ENCODE measurements around the gene FLRT1.

The FLRT1 gene, protein sequence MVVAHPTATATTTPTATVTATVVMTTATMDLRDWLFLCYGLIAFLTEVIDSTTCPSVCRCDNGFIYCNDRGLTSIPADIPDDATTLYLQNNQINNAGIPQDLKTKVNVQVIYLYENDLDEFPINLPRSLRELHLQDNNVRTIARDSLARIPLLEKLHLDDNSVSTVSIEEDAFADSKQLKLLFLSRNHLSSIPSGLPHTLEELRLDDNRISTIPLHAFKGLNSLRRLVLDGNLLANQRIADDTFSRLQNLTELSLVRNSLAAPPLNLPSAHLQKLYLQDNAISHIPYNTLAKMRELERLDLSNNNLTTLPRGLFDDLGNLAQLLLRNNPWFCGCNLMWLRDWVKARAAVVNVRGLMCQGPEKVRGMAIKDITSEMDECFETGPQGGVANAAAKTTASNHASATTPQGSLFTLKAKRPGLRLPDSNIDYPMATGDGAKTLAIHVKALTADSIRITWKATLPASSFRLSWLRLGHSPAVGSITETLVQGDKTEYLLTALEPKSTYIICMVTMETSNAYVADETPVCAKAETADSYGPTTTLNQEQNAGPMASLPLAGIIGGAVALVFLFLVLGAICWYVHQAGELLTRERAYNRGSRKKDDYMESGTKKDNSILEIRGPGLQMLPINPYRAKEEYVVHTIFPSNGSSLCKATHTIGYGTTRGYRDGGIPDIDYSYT

DNA sequence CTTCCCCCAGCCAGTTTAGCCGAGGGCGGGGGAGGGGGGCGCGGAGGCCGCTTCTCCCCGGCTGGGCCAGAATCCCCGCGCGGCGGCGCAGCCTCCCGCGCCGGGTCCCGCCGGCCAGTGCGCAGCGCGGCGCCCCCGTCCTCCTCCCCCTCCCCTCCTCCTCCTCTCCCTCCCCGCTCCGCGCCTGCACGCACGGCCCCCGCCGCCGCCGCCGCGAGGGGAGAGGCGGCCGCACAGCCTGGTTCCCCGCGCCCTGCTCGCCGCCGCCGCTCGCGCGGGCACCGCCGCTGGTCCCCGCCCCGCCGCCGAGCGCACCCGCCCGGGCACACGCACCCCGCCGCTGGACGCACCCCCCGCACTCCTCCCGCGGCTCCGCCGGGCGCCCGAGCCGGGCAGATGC lies at the start of gene FLRT1:
Gene FLRT1, plus strand, starts transcription at position 356 of the 400 bp plus-strand sequence. CDS start 80,337 bp downstream, outside the sequence.
- no peak within 1 kb of the TSS for H3K27ac ChIP-seq (ENCODE audit: low read length)
- peaks cover 0 to 18% of the 10 kb centered on the region in 2 donors for H3K4me1 ChIP-seq (ENCODE audit: control insufficient read depth in 1 of 2, insufficient read depth in 2 of 2, low read length in 2 of 2)
- peak within 1 kb of the TSS in 1 of 2 donors; percentile 80 for H3K4me3 ChIP-seq (ENCODE audit: low read depth in 1 of 2, low read length in 2 of 2)
- no peaks in the 10 kb centered on the region for H3K9me3 ChIP-seq (ENCODE audit: control insufficient read depth in 1 of 2, low read length in 2 of 2)
- peaks cover 14% of the 10 kb centered on the region for H3K27me3 ChIP-seq (ENCODE audit: low read depth, low read length)
- H3K36me3 ChIP-seq (ENCODE audit: control insufficient read depth in 1 of 2, insufficient read depth in 2 of 2, low read length in 2 of 2), result no peaks in the 10 kb centered on the region

DNA sequence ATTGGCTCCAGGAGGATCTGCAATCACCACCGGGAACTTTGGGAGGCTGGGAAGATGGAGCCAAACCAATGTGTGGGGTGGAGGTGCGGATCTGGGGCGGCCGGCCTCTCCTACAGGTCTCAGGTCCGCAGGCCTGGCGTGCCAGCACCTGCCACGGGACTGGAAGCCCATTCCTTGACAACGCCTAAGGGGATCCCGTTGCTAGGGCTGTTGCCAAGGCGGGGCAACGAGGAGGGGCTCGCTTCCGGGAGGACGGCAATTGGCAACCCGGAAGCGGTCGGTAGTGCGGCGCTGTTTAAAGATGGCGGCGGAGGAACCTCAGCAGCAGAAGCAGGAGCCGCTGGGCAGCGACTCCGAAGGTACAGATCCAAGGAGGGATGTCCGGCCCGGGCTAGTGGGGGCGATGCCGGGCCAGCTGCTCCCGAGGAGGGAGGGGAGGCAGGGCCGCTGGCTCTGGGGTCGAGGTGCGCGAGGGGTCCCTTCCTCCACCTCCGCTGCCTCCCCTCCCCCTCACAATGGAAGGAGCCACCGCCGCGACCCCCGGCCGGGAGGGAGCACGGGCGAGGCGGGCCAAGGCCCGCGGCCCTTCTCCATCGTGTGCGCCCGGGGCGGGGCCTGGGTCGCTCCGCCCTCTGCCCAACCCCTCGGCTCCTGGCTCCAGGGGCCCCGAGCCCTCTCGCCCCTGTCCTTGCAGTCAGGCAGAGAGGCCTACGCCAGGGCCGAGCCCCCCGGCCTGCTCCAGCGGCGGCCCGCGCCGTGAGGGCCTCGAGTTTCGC lies 49.4 kb upstream of the FLRT1 start, which contains the start of gene OTUB1:
Gene OTUB1, plus strand, starts transcription at position 283 of the 776 bp plus-strand sequence. Its CDS starts 19 bp downstream, at position 302.
- Histone ChIP-seq H3K36me3 (ENCODE audit: control insufficient read depth in 1 of 2, insufficient read depth in 2 of 2, low read length in 2 of 2) (peaks cover 12% of the 10 kb centered on the region in 2 donors), H3K27ac (ENCODE audit: low read length) (peak within 1 kb of the TSS; percentile 67), H3K4me1 (ENCODE audit: control insufficient read depth in 1 of 2, insufficient read depth in 2 of 2, low read length in 2 of 2) (peaks cover 11 to 21% of the 10 kb centered on the region in 2 donors), H3K4me3 (ENCODE audit: low read depth in 1 of 2, low read length in 2 of 2) (peak within 1 kb of the TSS; percentile 93 to 98), H3K27me3 (ENCODE audit: low read depth, low read length) (no peaks in the 10 kb centered on the region), H3K9me3 (ENCODE audit: control insufficient read depth in 1 of 2, low read length in 2 of 2) (no peaks in the 10 kb centered on the region)

DNA sequence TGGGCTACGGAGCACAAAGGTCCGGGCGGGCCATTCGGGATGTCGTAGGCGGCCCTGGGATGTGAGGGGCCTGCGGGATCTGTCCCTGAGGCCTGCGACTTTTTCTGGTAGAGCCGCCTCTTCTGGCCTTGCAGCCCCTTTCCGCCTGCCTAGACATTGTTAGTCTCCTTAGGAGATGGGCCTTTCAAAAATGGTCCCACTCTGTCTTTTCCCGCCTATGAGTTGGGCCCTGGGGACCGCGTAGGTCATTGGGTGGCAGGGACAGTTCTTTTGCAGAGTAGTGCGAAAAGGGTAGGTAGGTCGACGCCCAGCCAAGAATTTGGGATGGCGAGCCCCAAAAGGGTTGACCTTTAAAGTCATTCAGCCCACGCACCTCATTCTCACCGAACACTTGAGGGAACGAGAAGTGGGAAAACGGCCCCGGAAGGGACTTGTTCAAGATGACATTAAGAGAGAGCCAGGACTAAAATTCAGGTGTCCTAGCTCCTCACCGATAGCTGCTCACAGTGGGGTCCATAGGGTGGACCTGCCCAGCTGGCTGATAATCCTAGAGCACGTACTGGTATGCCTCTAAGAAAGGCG lies 48.7 kb upstream of the FLRT1 start:
- Histone ChIP-seq H3K27me3 (ENCODE audit: low read depth, low read length) (no peaks in the 10 kb centered on the region), H3K36me3 (ENCODE audit: control insufficient read depth in 1 of 2, insufficient read depth in 2 of 2, low read length in 2 of 2) (peaks cover 16 to 18% of the 10 kb centered on the region in 2 donors), H3K27ac (ENCODE audit: low read length) (peak overlapping the region; percentile 67), H3K9me3 (ENCODE audit: control insufficient read depth in 1 of 2, low read length in 2 of 2) (no peaks in the 10 kb centered on the region), H3K4me1 (ENCODE audit: control insufficient read depth in 1 of 2, insufficient read depth in 2 of 2, low read length in 2 of 2) (peaks cover 11 to 21% of the 10 kb centered on the region in 2 donors), H3K4me3 (ENCODE audit: low read depth in 1 of 2, low read length in 2 of 2) (peak overlapping the region; percentile 93 to 98)

DNA sequence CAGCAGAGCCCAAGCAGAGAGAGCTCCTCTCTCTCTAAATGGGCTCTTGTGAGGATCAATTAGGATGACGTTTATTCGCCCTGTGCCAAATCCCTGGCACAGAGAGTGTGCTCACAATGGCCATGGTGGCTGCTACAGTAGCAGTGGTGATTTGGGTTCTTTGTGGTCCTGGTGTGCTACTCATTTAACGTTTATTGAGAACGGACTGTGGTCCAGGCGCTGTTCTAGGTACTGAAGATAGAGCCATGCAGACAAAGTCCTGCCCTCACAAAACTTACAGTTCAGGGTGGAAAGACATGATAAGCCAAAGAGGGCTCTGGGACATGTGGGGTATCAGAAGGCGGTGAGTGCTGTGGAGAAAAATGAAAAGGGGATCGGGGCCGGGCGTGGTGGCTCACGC lies 44.2 kb upstream of the FLRT1 start:
- Histone ChIP-seq H3K4me3 (ENCODE audit: low read depth in 1 of 2, low read length in 2 of 2) (no peak overlapping the region), H3K27ac (ENCODE audit: low read length) (no peak overlapping the region), H3K9me3 (ENCODE audit: control insufficient read depth in 1 of 2, low read length in 2 of 2) (no peaks in the 10 kb centered on the region), H3K27me3 (ENCODE audit: low read depth, low read length) (no peaks in the 10 kb centered on the region), H3K36me3 (ENCODE audit: control insufficient read depth in 1 of 2, insufficient read depth in 2 of 2, low read length in 2 of 2) (peaks cover 16 to 37% of the 10 kb centered on the region in 2 donors), H3K4me1 (ENCODE audit: control insufficient read depth in 1 of 2, insufficient read depth in 2 of 2, low read length in 2 of 2) (peaks cover 8 to 17% of the 10 kb centered on the region in 2 donors)

DNA sequence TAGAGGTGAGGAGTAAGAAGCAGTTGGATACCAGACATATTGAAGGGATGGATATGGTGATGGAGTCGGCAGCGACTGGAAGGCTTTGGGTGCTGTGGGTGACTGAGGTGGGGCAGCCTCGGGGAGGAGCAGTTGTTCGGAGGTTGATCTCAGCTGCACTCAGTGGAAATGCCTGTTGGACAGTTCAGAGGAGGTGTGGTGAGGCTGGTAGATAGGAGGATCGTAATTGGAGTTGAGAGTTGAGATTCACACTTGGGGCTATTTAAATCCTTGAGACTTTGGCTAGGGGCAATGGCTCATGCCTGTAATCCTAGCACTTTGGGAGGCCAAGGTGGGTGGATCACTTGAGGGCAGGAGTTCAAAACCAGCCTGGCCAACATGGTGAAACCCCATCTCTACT lies 42.6 kb upstream of the FLRT1 start:
- Histone ChIP-seq H3K27me3 (ENCODE audit: low read depth, low read length) (no peaks in the 10 kb centered on the region), H3K4me3 (ENCODE audit: low read depth in 1 of 2, low read length in 2 of 2) (no peak overlapping the region), H3K4me1 (ENCODE audit: control insufficient read depth in 1 of 2, insufficient read depth in 2 of 2, low read length in 2 of 2) (peaks cover 0 to 2% of the 10 kb centered on the region in 2 donors), H3K27ac (ENCODE audit: low read length) (no peak overlapping the region), H3K36me3 (ENCODE audit: control insufficient read depth in 1 of 2, insufficient read depth in 2 of 2, low read length in 2 of 2) (peaks cover 29 to 52% of the 10 kb centered on the region in 2 donors), H3K9me3 (ENCODE audit: control insufficient read depth in 1 of 2, low read length in 2 of 2) (no peaks in the 10 kb centered on the region)

DNA sequence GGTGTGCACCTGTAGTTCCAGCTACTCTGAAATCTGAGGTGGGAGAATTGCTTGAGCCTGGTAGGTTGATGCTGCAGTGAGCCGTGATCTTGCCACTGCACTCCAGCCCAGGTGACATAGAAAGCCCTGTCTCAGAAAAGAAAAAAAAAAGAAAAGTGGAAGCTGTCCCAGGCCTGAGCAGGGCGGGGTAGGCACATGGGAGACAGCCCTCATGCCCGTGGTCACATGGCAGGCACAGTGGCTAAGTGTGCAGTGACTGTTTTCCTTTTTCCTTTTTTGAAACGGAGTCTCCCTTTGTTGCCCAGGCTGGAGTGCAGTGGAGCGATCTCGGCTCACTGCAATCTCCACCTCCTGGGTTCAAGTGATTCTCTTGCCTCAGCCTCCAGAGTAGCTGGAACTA lies 41.7 kb upstream of the FLRT1 start:
- Histone ChIP-seq H3K27ac (ENCODE audit: low read length) (no peak overlapping the region), H3K4me1 (ENCODE audit: control insufficient read depth in 1 of 2, insufficient read depth in 2 of 2, low read length in 2 of 2) (peaks cover 0 to 5% of the 10 kb centered on the region in 2 donors), H3K27me3 (ENCODE audit: low read depth, low read length) (no peaks in the 10 kb centered on the region), H3K36me3 (ENCODE audit: control insufficient read depth in 1 of 2, insufficient read depth in 2 of 2, low read length in 2 of 2) (peaks cover 26 to 50% of the 10 kb centered on the region in 2 donors), H3K9me3 (ENCODE audit: control insufficient read depth in 1 of 2, low read length in 2 of 2) (no peaks in the 10 kb centered on the region), H3K4me3 (ENCODE audit: low read depth in 1 of 2, low read length in 2 of 2) (no peak overlapping the region)

DNA sequence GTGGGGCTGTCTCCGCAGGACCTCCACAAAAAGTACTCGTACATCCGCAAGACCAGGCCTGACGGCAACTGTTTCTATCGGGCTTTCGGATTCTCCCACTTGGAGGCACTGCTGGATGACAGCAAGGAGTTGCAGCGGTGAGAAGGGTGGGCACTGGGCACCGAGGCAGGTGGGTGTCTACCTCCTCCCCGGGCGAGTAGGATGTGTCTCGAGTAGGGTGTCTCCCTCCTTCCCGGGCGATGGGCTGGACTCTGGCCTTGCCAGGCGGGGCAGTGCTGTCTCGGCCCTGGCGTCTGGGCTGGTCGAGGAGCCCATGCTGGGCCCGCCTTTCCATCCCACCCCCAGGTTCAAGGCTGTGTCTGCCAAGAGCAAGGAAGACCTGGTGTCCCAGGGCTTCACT lies 39.2 kb upstream of the FLRT1 start:
- Histone ChIP-seq H3K36me3 (ENCODE audit: control insufficient read depth in 1 of 2, insufficient read depth in 2 of 2, low read length in 2 of 2) (peaks cover 16 to 41% of the 10 kb centered on the region in 2 donors), H3K27me3 (ENCODE audit: low read depth, low read length) (no peaks in the 10 kb centered on the region)

DNA sequence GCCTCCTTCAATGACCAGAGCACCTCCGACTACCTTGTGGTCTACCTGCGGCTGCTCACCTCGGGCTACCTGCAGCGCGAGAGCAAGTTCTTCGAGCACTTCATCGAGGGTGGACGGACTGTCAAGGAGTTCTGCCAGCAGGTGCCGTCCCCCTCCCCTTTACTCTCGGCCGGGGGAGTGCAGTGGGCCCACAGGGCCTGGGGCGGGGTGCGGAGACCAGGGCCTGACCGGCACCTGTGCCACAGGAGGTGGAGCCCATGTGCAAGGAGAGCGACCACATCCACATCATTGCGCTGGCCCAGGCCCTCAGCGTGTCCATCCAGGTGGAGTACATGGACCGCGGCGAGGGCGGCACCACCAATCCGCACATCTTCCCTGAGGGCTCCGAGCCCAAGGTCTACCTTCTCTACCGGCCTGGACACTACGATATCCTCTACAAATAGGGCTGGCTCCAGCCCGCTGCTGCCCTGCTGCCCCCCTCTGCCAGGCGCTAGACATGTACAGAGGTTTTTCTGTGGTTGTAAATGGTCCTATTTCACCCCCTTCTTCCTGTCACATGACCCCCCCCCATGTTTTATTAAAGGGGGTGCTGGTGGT lies 38.5 kb upstream of the FLRT1 start:
- Histone ChIP-seq H3K4me3 (ENCODE audit: low read depth in 1 of 2, low read length in 2 of 2) (no peak overlapping the region), H3K27ac (ENCODE audit: low read length) (no peak overlapping the region), H3K4me1 (ENCODE audit: control insufficient read depth in 1 of 2, insufficient read depth in 2 of 2, low read length in 2 of 2) (peaks cover 0 to 38% of the 10 kb centered on the region in 2 donors), H3K27me3 (ENCODE audit: low read depth, low read length) (no peaks in the 10 kb centered on the region), H3K36me3 (ENCODE audit: control insufficient read depth in 1 of 2, insufficient read depth in 2 of 2, low read length in 2 of 2) (peaks cover 13 to 37% of the 10 kb centered on the region in 2 donors), H3K9me3 (ENCODE audit: control insufficient read depth in 1 of 2, low read length in 2 of 2) (no peaks in the 10 kb centered on the region)

More for the DNA sequence above, 39.2 kb upstream of the FLRT1 start:
- H3K4me1 ChIP-seq (ENCODE audit: control insufficient read depth in 1 of 2, insufficient read depth in 2 of 2, low read length in 2 of 2), result peaks cover 0 to 31% of the 10 kb centered on the region in 2 donors
- no peak overlapping the region for H3K27ac ChIP-seq (ENCODE audit: low read length)
- H3K4me3 ChIP-seq (ENCODE audit: low read depth in 1 of 2, low read length in 2 of 2), result no peak overlapping the region
- no peaks in the 10 kb centered on the region for H3K9me3 ChIP-seq (ENCODE audit: control insufficient read depth in 1 of 2, low read length in 2 of 2)

DNA sequence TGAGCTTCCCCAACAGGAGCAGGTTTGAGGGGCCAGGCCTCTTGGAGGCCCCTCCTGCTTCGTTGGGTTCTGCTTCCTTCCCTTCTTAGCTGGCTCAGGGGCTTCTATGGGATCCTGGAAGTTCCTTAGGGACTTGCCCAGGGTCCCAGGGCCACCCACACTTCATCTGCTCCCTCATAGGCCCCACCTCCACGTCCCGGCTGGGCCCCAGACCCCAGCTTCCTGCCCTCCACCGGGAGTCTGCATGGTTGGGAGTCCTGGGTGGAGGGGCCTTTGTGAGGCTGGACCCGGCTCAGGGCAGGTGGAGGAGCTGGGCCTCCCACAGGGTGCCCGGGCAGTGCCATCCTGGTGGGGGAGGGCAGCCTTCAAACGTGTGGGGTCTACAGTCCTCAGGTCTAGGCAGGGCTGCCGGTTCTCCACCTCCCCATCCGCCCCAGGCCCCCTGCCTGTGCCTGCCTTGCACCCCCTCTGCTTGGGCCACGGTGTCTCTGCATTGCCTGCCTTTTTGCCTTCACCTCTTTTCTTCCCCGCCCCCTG lies 37.9 kb upstream of the FLRT1 start:
- peaks cover 13 to 37% of the 10 kb centered on the region in 2 donors for H3K36me3 ChIP-seq (ENCODE audit: control insufficient read depth in 1 of 2, insufficient read depth in 2 of 2, low read length in 2 of 2)
- peaks cover 0 to 43% of the 10 kb centered on the region in 2 donors for H3K4me1 ChIP-seq (ENCODE audit: control insufficient read depth in 1 of 2, insufficient read depth in 2 of 2, low read length in 2 of 2)
- no peaks in the 10 kb centered on the region for H3K9me3 ChIP-seq (ENCODE audit: control insufficient read depth in 1 of 2, low read length in 2 of 2)
- no peaks in the 10 kb centered on the region for H3K27me3 ChIP-seq (ENCODE audit: low read depth, low read length)
- no peak overlapping the region for H3K27ac ChIP-seq (ENCODE audit: low read length)
- no peak overlapping the region for H3K4me3 ChIP-seq (ENCODE audit: low read depth in 1 of 2, low read length in 2 of 2)

DNA sequence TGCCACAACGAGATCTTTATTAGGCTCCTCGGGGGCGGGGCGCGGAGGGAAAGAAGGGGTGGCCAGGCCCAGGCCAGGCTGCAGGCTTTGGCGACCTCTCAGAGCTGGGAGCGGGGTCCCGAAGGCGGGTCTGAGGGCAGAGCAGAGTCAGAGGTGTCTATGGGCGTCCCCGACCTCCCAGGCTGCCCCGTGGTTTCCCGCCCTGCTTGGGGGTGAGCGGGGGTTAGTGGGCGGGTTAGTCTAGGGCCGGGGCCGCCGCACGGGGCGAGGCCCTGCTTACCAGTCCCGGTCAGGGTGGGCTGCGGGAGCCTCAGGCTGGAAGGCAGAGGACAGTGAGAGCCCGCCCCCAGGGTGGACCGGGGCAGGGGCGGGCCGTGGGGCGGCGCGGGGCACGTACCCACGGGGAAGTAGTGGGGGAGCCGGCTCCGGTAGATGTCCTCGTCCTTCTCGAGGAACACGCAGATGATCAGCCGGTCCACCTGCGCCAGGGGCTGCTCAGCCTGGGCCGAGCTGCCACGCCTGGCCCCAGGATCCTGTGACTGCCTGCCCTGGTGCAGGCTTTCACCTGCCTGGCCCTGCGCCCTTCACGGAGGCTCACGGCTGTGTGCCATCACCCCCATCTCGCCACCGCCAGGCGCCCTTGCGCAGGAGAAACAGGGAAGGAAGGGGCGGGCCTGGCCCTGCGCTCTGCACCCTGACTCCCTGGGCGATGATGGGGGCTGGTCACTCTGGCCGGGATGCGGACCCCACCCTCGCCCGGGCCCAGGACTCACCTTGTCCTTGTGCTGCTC lies 37.0 kb upstream of the FLRT1 start:
- Histone ChIP-seq H3K36me3 (ENCODE audit: control insufficient read depth in 1 of 2, insufficient read depth in 2 of 2, low read length in 2 of 2) (peaks cover 13 to 37% of the 10 kb centered on the region in 2 donors), H3K9me3 (ENCODE audit: control insufficient read depth in 1 of 2, low read length in 2 of 2) (no peaks in the 10 kb centered on the region), H3K27ac (ENCODE audit: low read length) (no peak overlapping the region), H3K27me3 (ENCODE audit: low read depth, low read length) (no peaks in the 10 kb centered on the region), H3K4me1 (ENCODE audit: control insufficient read depth in 1 of 2, insufficient read depth in 2 of 2, low read length in 2 of 2) (peaks cover 0 to 43% of the 10 kb centered on the region in 2 donors), H3K4me3 (ENCODE audit: low read depth in 1 of 2, low read length in 2 of 2) (peak overlapping the region in 1 of 2 donors; percentile 66)

All from muscle layer of duodenum (tissue), 2 donors.